GM12872 (cell line): ENCODE measurements around the gene ZBTB22.
A peak's percentile ranks its signal among the peaks of the same experiment; 100 is the strongest.

ENCODE experiments used
- CTCF ChIP-seq: IDR thresholded peaks from 3 replicates; pipeline ENCODE4 v1.5.1; 2011; ENCODE audit warnings: low read depth, mild to moderate bottlenecking, low read length, moderate library complexity; ENCODE audit not compliant: insufficient read depth

Gene ZBTB22

GRCh38 chr6:33298773-33299236, 18.7 kb downstream of the ZBTB22 start, which contains the start of gene RGL2:
RGL2 (minus strand) TSS chr6:33298942; CDS start chr6:33298610, 332 bp downstream.
- no peak for TF ChIP-seq CTCF

- TF ChIP-seq CTCF = peak; percentile 26; the same call in 1 of the 3 replicates
Observed at GRCh38 chr6:33297956-33298772, 19.4 kb downstream of the ZBTB22 start.

- no peak for TF ChIP-seq CTCF
Observed at GRCh38 chr6:33297406-33297955, 20.1 kb downstream of the ZBTB22 start.

- TF ChIP-seq CTCF = no peak
Observed at GRCh38 chr6:33296797-33297405, 20.6 kb downstream of the ZBTB22 start.

- no peak for TF ChIP-seq CTCF
Observed at GRCh38 chr6:33295621-33296369, 21.7 kb downstream of the ZBTB22 start.

GRCh38 chr6:33294086-33294823, 23.3 kb downstream of the ZBTB22 start:
- TF ChIP-seq CTCF = no peak
